ENCODE measurements around the gene NBPF26. TPM values are rescaled to one million over a fixed set of nuclear protein-coding genes. Genes with fewer than 3 reads are reported as not detected.
"Not testable (repeated sequence)": the region's sequence is repeated elsewhere in the genome, so short reads cannot be mapped to it uniquely, and the experiment has no call there.

The NBPF26 gene
- total RNA-seq, 4 donors from 2014 or later = 8.9 to 22.7 (median 15.3) TPM

DNA sequence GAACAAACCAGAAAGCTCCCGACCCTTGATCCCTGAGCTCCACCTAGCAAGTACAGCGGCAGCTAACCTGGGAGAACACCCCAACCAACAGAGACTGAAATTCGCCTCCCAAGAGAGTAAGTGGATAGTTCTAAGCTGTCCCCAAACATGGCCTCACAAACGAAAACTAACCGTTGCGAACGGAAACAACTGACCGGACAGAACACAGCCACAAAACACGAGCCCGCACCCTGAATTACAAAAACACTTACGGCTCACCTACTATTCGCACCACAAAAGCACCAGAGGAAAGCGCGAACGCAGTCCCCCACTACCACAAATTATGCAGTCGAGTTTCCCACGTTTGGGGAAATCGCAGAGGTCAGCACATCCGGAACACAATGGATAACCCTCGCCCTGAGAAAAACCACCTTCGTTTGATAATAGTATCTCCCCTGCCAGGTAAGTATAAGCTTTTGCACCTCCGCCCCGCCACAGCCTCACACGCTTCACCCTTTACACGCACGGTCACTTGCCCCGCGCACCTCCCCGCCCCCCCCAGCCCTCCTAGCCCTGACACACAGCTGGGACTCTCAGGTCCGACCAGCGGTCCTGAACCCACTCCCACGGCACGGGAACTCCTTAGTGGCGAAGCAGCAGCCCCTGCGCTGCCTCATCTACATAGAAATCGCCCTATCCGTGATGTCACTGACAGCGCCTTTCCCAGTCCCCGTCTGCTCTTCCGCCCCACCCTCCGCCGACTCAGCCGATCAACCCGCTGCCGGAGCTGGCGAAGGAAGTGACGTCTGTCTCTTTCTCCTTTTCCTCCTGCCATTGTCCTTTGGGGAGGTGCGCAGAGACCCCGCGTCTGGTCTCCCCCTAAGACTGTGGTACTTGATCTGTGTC is 127.0 kb downstream of the NBPF26 start:
- peak overlapping the region in 2 of 4 donors; percentile 45 to 52 for H3K4me3 ChIP-seq
- H3K27ac ChIP-seq = peak overlapping the region in 2 of 4 donors; percentile 85 to 87

DNA sequence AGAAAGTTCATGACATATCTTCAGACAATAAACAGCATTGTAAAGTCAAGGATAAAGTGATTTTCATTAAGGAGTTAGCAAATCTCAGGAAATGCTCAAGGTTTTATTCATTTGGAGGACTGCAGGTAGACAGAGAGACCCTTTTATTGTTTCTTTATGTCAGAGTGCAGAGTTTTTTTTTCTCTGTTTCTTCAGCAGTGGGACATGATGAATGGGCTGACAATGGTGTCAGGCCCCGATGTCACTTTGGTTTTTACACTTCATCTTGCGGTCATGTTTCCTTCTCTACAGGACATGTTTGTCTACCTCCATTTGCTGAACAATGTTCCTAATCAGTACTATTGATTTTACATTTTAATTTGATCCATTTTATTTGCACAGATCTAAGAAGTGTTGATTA is 134.4 kb downstream of the NBPF26 start:
- H3K4me1 ChIP-seq; intact Hi-C loops (cut with DNase I); H3K4me3 ChIP-seq; H3K36me3 ChIP-seq; H3K27me3 ChIP-seq; H3K9me3 ChIP-seq; H3K27ac ChIP-seq; DNase-seq: not testable (repeated sequence)
- WGBS, 2 donors = no CpG with 5 or more reads among the region's 2 CpGs

More for the DNA sequence above, 127.0 kb downstream of the NBPF26 start:
- H3K9me3 ChIP-seq; intact Hi-C loops (cut with DNase I); H3K4me1 ChIP-seq; H3K36me3 ChIP-seq; H3K27me3 ChIP-seq: not testable (repeated sequence)
- WGBS, 2 donors = no CpG with 5 or more reads among the region's 50 CpGs
- DNase-seq = peak; percentile 60
- peak in 2 of 4 donors; percentile 84 to 98 for TF ChIP-seq POLR2A (IDR thresholded peaks at IDR 0.05)

DNA sequence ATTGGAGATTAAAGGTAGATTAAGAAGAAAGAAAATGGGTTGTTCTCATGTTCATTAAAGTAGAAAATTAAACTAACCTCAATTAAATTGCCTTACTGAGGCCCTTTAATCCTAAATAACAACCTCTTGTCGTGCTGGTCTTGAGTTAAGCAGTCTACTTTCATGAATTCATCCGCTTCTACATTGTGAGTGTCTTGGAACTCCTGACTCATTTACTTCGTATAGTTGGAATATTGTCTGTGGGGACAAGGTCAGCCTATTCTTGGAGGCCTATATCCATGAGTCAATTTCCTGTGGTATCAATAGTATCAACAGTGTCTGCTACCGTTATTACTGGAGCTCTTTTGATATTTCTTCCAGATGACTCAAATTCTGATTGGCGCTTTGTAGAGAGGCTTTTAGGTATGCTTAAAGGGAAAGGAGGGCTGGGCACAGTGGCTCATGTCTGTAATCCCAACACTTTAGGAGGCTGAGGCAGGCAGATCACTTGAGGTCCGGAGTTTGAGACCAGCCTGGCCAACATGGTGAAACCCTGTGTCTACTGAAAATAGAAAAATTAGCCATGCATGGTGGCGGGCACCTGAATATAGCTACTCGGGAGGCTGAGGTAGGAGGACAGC is 136.0 kb downstream of the NBPF26 start:
- H3K9me3 ChIP-seq, DNase-seq: not testable (repeated sequence)
- no CpG with 5 or more reads among the region's 8 CpGs for WGBS, 2 donors

DNA sequence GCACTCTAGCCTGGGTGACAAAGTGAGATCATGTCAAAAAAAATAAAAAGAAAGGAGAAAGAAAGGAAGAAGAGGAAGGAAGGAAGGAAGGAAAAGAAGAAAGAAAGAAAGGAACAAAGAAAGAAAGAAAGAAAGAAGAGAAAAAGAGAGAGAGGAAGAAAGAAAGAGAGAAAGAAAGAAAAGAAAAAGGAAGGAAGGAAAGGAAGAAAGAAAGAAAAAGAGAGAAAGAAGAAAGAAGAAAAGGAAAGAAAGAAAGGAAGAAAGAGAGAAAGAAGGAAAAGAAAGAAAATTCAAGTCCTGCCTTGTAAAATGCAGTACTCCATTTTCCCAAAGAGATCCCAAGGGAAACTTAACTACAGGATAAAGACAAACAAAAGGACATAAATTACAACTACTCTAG is 154.5 kb downstream of the NBPF26 start:
- H3K4me3 ChIP-seq; DNase-seq; intact Hi-C loops (cut with DNase I); H3K27ac ChIP-seq; H3K36me3 ChIP-seq; H3K9me3 ChIP-seq; H3K27me3 ChIP-seq; H3K4me1 ChIP-seq: not testable (repeated sequence)

More for the DNA sequence above, 136.0 kb downstream of the NBPF26 start:
- H3K4me3 ChIP-seq; H3K36me3 ChIP-seq; H3K27me3 ChIP-seq; intact Hi-C loops (cut with DNase I); H3K4me1 ChIP-seq; H3K27ac ChIP-seq: not testable (repeated sequence)

DNA sequence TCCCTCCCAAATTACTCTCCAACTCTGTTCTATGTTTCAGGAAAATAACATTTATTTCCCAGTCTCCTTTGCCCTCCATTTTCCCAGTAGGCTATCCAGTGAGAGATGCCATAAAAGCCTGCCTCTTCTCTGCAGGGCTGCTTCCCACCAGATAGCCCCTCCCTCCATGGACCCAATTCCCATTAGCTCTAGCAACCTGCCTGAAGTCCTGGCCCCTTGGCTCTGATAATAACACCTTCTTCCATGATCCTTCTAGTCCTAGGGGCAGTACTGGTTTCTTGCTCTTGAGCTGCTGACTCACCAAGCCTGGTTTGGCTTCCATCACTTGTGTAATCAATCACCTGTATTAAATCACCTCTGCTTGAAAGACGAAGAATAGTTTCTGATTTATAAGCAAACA is 156.3 kb downstream of the NBPF26 start:
- H3K27ac ChIP-seq; H3K4me3 ChIP-seq; H3K9me3 ChIP-seq; H3K36me3 ChIP-seq; DNase-seq; H3K27me3 ChIP-seq; intact Hi-C loops (cut with DNase I); H3K4me1 ChIP-seq: not testable (repeated sequence)
- WGBS, 2 donors = no CpG with 5 or more reads among the region's 1 CpG

DNA sequence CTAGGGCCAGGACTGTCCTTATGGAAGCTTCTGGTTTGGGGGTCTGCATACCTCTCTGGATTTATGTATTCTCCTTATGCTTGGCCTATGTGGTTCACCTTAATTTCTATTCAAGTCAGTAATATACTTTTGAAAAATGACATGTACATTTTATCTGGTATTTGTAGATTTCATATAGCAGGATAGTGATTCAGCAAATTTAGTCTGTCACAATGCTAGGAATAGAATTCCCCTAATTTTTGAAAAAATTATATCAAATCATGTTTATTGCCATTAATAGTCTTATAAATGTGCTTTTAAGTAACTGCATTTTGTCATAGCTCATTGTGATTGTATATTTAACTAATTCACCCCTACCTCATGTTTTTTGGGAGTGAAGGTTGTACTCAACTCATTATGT is 158.2 kb downstream of the NBPF26 start:
- H3K9me3 ChIP-seq; H3K27ac ChIP-seq; H3K4me3 ChIP-seq; H3K36me3 ChIP-seq; H3K27me3 ChIP-seq; H3K4me1 ChIP-seq; intact Hi-C loops (cut with DNase I); DNase-seq: not testable (repeated sequence)

Small RNA genes within 50 kb of the gene (small RNA-seq; reads per million reads assigned to genes)
- 0.09 to 0.89 (median 0.35) reads per million in 4 donors for gene RNVU1-19

Other genes starting within 250 kb of the NBPF26 start
- gene PPIAL4A, start 165.8 kb downstream of the NBPF26 start, total RNA-seq = not detected

Measured in esophagus squamous epithelium (tissue), 5 donors.